Renal cortex interstitium (tissue), 11 donors: ENCODE data around the gene IFT43. TPM values are rescaled to one million over a fixed set of nuclear protein-coding genes. Genes with fewer than 3 reads are reported as not detected.

ENCODE experiments used
- DNase-seq, 11 donors: peaks; one replicate each; pipeline ENCODE4 v3.0.0-alpha.2; 2013; ENCODE audit warnings: low read depth in 9 of 11, low spot score in 4 of 11; ENCODE audit errors: extremely low read depth in 1 of 11
- polyA plus RNA-seq, 3 donors: library from polyadenylated mRNA; unstranded; fragments of 120-200 nt; gene quantifications; one replicate each; pipeline ENCODE4 v1.2.1, GENCODE V29; 2013; ENCODE audit not compliant: insufficient read length in 3 of 3

IFT43 gene
- polyA plus RNA-seq, 3 donors, result 42.4 to 50.6 (median 46.4) TPM

DNA sequence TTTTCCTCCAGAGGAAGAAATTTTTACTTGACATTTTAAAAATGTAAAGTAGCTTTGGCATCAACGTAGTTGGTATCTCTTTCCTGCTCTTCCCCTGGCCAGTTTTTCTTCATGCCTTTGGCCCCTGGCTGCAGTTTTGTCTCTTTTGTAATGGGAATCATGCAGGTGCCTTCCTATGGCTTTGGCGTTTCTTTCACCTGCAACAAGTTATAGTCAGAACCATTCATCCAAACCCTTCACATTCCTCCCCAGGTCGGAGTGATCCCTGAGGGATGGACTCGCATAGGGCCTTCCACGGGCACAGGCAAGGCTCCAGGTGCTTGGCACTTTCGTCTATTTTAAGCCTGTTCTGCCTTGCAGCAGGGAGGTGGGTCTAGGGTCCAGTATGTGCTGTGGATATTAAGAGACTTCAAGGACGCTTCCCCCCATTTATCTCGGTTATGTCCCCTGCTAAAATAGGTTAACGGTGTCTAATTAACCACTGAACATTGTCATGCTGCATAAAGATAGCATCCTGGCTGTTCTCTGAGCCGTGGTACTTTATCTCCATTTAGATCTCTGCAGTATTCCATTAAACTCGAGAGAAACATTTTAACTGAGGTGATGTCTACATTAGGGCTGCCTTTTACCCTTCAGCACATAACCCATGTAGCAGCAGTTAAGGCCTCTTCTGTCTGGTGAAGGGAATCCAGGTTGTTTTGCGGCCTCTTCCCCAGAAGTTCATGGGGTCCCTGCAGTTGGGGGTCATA lies 66.3 kb downstream of the IFT43 start:
- DNase-seq, result no peak

DNA sequence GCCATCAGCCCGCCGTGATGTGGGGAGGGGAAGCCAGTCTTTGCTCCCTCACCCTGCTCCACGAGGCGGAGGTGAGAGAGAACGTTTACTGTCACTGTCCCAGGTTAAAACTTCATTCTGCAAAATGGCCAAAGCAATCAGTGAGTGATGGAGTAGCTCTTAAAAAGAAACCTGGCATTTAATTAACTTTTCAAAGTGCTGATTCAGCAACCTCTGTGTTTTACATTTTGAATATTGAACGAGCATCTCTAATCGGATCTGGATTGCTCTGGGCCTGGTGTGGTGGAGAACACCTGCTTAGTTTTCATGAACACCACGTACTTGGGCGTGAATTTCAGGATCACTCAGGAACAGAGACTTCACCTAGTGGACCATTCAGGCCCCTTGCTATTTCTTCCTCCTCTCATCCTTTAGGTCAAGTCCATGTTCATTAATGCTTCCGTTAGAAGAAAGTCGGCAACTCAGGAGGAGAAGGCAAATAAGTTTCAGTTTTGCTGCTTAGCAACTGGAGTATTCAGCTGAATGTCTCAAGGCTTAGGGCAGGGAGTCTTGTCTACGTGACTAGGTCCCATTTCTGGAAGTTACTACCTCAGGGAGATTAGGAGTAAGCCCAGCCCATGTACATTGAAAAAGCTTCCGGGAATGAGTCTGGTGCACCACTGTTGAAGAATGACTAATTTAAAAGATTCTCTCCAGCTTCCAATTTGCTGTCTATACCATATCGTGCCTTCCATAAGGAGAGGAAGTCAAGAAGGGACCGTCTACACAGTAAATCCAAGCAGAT lies 68.2 kb downstream of the IFT43 start:
- DNase-seq, result no peak

GRCh38 chr14:76055330-76055729 lies 69.8 kb downstream of the IFT43 start:
- DNase-seq, result no peak

GRCh38 chr14:76056128-76056527 lies 70.6 kb downstream of the IFT43 start:
- DNase-seq, result no peak

GRCh38 chr14:76057914-76058313 lies 72.4 kb downstream of the IFT43 start:
- DNase-seq, result no peak

DNA sequence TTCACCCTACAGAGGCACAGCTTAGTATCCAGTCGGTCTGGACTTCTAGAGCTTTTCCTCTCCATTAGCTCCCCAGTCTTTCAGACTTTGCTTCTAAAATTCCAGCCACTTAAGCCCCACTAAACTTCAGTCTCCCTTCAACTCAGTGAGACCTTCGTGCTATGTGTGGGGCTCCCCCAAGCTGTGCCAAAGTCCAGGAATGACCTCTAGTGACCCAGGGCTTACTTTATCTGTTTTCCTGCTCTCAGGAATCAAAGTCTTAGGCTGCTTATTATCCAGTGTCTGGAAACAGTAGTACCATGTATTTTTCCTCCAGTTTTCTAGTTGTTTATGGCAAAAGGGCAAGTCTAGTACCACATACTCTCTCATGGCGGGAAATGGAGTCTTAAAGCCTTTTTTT lies 77.8 kb downstream of the IFT43 start:
- no peak for DNase-seq

DNA sequence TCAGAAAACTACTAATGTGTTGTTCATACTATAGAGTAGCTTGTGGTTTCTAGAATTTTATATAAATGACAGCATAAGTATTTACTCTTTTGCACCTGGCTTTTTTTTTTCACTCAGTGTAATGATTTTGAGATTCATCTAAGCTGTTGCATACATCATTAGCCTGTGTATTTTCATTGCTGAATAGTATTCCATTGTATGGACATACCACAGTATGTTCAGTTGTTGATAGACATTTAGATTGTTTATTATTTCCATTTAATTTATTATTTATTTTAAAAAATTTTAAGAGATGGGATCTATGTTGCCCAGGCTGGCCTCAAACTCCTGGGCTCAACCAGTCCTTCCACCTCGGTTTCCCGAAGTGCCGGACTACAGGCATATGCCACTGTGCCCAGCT lies 80.0 kb downstream of the IFT43 start:
- DNase-seq, result no peak

DNA sequence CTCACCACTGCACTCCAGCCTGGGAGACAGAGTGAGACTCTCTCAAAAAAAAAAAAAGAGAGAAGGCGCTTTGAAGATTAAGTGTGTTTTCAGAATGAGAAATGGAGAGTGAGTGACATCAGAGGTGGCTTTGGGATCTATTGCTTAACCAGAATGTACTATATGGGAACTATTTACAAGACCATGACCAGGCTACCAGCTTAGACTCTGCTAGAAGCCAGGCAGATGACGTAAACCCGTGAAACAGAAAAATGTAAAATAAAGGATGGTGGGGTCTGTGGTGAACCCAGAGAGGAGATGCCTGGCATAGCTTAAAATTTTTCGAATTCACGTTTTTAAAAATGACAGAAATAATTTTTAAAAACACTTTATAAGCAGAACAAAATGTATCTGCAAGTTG lies 82.0 kb downstream of the IFT43 start:
- no peak for DNase-seq

- DNase-seq, result no peak
These were observed 88.2 kb downstream of the IFT43 start for GRCh38 chr14:76073717-76074116.

GRCh38 chr14:76077340-76077739 lies 91.8 kb downstream of the IFT43 start:
- DNase-seq, result no peak

- DNase-seq, result no peak
These were observed 92.9 kb downstream of the IFT43 start for GRCh38 chr14:76078501-76078900.

- DNase-seq, result no peak
These were observed 94.5 kb downstream of the IFT43 start for GRCh38 chr14:76080025-76080424.

GRCh38 chr14:76080471-76080870 lies 94.9 kb downstream of the IFT43 start:
- no peak for DNase-seq

- no peak for DNase-seq
These were observed 96.1 kb downstream of the IFT43 start for GRCh38 chr14:76081642-76082041.

- DNase-seq, result no peak
These were observed 98.5 kb downstream of the IFT43 start for GRCh38 chr14:76083796-76084765.

DNA sequence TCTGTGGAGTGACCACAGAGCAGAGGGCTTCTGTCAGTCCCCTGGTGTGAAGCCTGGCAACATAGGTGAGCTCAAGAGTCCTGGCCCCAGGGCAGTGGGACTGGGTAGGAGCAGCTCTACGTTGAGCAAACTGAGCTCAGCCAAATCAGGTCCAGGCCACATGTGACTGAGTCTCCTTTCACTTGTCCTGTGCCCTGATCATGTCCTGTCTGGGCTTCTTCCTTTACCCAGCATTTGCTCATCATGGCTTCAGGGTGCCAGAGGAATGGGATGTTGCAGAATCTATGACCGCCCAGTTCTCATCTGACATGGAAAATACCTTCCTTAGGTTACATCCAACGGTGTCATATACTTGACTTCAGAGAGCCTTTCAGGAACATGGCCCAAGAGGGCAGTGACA lies 99.8 kb downstream of the IFT43 start:
- DNase-seq, result no peak

- DNase-seq, result no peak
These were observed 101.1 kb downstream of the IFT43 start for GRCh38 chr14:76086636-76087035.

GRCh38 chr14:76088326-76088725 lies 102.8 kb downstream of the IFT43 start:
- no peak for DNase-seq

DNA sequence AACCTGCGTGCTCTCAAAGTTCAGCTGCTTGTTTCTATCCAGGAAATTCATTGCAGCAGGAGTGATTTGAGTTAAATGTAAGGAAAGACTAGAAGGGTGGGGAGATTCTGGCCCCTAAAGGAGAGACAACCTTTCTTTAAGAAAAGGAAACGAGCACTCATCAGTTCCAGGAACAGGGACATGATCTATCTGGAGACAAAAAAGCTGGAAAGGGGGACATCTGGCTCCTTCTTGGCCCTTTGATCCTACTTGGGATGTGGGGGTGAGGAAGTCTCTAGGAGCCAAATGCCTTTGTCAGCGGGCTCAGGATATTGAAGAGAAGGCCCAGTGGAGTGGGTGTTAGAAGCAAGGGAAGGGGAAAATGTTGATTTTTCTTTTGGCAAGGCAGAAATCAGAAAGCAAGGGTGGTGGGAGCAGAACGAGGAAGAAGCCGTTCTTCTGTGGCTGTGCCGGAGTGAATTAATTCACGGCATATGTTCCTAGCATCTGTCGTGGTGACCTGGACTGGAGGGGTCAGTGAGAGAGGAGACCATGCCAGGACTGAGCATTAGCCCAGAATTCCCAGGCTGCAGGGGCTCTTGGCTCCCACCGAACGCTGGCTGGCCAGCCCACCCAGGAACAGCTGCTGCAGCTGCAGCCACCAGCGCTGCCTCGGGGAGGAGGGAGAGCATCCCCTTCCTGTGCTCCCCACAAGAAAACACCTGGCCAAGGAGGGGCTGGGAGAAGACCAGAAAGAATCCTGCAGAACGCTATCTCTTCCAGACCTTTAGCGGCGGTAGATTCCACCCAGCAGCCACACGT lies 103.4 kb downstream of the IFT43 start:
- DNase-seq, result no peak
